HCT116 (cell line): ENCODE results near the gene BACH1.

Source experiments
- ATF3 ChIP-seq: IDR thresholded peaks from 2 replicates; pipeline ENCODE4 v1.6.1; 2012
- CTCF ChIP-seq, 3 experiments: fragments of 200-600 bp in 1 of 3; sonication (generic) in 1 of 3; IDR thresholded peaks in 2 of 3; conservative IDR thresholded peaks in 1 of 3; 2 replicates each; pipeline ENCODE4 v1.5.1; 2012 to 2017; ENCODE audit warnings: low read depth in 2 of 3, low read length in 2 of 3, antibody characterized with exemption in 1 of 3, borderline replicate concordance in 1 of 3, control low read depth in 1 of 3, mild to moderate bottlenecking in 1 of 3, mixed read lengths in 1 of 3, mixed run types in 1 of 3, moderate library complexity in 1 of 3; ENCODE audit not compliant: insufficient read depth in 1 of 3
- EZH2 ChIP-seq: fragments of 200-600 bp; sonication (generic); IDR thresholded peaks from 2 replicates; pipeline ENCODE4 v1.6.1; 2017; ENCODE audit warnings: antibody characterized with exemption, mixed run types
- MAX ChIP-seq: IDR thresholded peaks from 2 replicates; pipeline ENCODE4 v1.6.1; 2012
- POLR2A ChIP-seq: IDR thresholded peaks from 2 replicates; pipeline ENCODE4 v1.7.0; 2011; ENCODE audit warnings: borderline replicate concordance; ENCODE audit not compliant: insufficient read depth, insufficient read length; ENCODE audit errors: extremely low read depth
- POLR2AphosphoS5 ChIP-seq: IDR thresholded peaks from 2 replicates; pipeline ENCODE4 v1.6.1; 2011; ENCODE audit warnings: mild to moderate bottlenecking, low read depth, low read length, moderate library complexity
- REST ChIP-seq: IDR thresholded peaks from 2 replicates; pipeline ENCODE4 v1.6.1; 2012; ENCODE audit warnings: low read depth
- SIN3A ChIP-seq: IDR thresholded peaks from 2 replicates; pipeline ENCODE4 v1.6.1; 2012; ENCODE audit warnings: low read depth
- ZBTB33 ChIP-seq: IDR thresholded peaks from 2 replicates; pipeline ENCODE4 v1.6.1; 2011; ENCODE audit warnings: mild to moderate bottlenecking, low read length, moderate library complexity; ENCODE audit not compliant: insufficient replicate concordance; ENCODE audit errors: extremely low read depth
- ZNF274 ChIP-seq: fragments of 200-500 bp; sonication (Bioruptor generic); IDR thresholded peaks from 2 replicates; pipeline ENCODE4 v1.6.1; 2014; ENCODE audit warnings: mild to moderate bottlenecking, low read depth, low read length, inconsistent platforms

- TF ChIP-seq CTCF (IDR thresholded peaks at IDR 0.05 in 2 of 3, conservative IDR thresholded peaks at IDR 0.05 in 1 of 3; ENCODE audit: borderline replicate concordance in 1 of 3, insufficient read depth in 1 of 3, low read depth in 2 of 3, low read length in 2 of 3): no peak
- TF ChIP-seq REST: no peak
- TF ChIP-seq POLR2A: no peak
- TF ChIP-seq ZBTB33: no peak
- no peak for TF ChIP-seq MAX
- TF ChIP-seq ATF3: no peak
- no peak for TF ChIP-seq POLR2AphosphoS5
- TF ChIP-seq SIN3A: no peak
- no peak for TF ChIP-seq ZNF274
- no peak for TF ChIP-seq EZH2
Measured at GRCh38 chr21:29368906-29369305, 70.2 kb downstream of the BACH1 start.
